BJ (cell line): Measurements from ENCODE around the gene SIGMAR1. TPM values are rescaled to one million over a fixed set of nuclear protein-coding genes. Genes with fewer than 3 reads are reported as not detected.

Experiments used
- CTCF ChIA-PET: fragments of 350-600 bp; formaldehyde crosslinking; extraction: SDS; loops from one replicate; lab custom pipeline; 2021; ENCODE audit warnings: antibody characterized with exemption, inconsistent platforms; lab: Yijun Ruan, JAX
- POLR2A ChIA-PET: fragments of 300-600 bp; sonication (Branson Sonifier 250); formaldehyde crosslinking; extraction: SDS; loops from one replicate; lab custom pipeline; 2021; ENCODE audit warnings: antibody characterized with exemption; lab: Charles Lee
- DNase-seq: peaks from one replicate; pipeline ENCODE4 v3.0.0-alpha.2; 2011; ENCODE audit warnings: low read depth
- H3K27me3 ChIP-seq: 2 replicates; pipeline ENCODE4 v1.6.0; 2011; ENCODE audit warnings: low read length; ENCODE audit not compliant: control insufficient read depth, insufficient read depth
- H3K36me3 ChIP-seq: 2 replicates; pipeline ENCODE4 v1.5.1; 2011; ENCODE audit warnings: low read length; ENCODE audit not compliant: control insufficient read depth, insufficient read depth
- H3K4me3 ChIP-seq: 2 replicates; pipeline ENCODE4 v1.5.1; 2011; ENCODE audit warnings: low read depth, mild to moderate bottlenecking, control low read depth, low read length
- CTCF ChIP-seq: IDR thresholded peaks from 2 replicates; pipeline ENCODE4 v1.5.1; 2011; ENCODE audit warnings: low read depth, mild to moderate bottlenecking, control low read depth, inconsistent platforms, low read length, moderate library complexity; ENCODE audit not compliant: insufficient read depth
- polyA plus RNA-seq: library from polyadenylated mRNA; depleted of rRNA; stranded (reverse); fragments of >200 nt; gene quantifications from 2 replicates; pipeline ENCODE4 v1.2.3, GENCODE V29; 2011

Gene SIGMAR1
- polyA plus RNA-seq, 1 experiment, result 95.5 TPM

DNA sequence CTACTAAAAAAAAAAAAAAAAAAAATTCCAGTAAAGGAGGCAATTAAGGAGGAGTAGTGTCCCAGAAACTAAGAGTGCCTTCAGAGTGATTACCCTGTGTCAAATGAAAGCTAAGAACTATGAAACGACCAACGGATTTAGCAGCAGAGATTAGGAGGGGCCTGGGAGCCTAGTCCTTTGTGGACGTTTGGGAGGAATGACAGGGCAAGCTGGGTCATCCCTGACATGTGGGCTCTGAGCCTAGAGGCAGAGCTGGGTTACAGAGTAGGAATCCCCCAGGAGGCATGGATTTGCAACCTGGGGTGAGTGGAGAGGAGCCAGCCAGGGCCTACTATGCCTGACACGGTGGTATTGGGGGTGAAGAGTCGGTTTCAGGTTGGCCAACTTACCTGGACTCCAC lies 4.4 kb downstream of the SIGMAR1 start:
- Histone ChIP-seq H3K27me3 (peaks cover 19% of the 10 kb centered on the region), H3K36me3 (no peaks in the 10 kb centered on the region), H3K4me3 (no peak overlapping the region)
- TF ChIP-seq CTCF, result no peak
- POLR2A ChIA-PET, result no interaction called here
- CTCF ChIA-PET, result interaction anchor here (0.9 to 9.7 kb wide), 17 partner anchors 9 to 202 kb away, joined by 3 to 112 read pairs (median 12); partner anchors contain the start of genes DCTN3, GALT and RPP25L
- no peak for DNase-seq

- no peak for TF ChIP-seq CTCF
- no peak overlapping the region for H3K4me3 ChIP-seq
- DNase-seq, result no peak
- peaks cover 40% of the 10 kb centered on the region for H3K27me3 ChIP-seq
- ChIA-PET POLR2A (no interaction called here), CTCF (interaction anchor here (0.8 to 9.7 kb wide), 6 partner anchors 8 to 164 kb away, joined by 3 to 112 read pairs (median 4); partner anchors contain the start of genes DCTN3 and RPP25L)
- H3K36me3 ChIP-seq, result no peaks in the 10 kb centered on the region
These were observed 7.0 kb downstream of the SIGMAR1 start for GRCh38 chr9:34630402-34631154.

DNA sequence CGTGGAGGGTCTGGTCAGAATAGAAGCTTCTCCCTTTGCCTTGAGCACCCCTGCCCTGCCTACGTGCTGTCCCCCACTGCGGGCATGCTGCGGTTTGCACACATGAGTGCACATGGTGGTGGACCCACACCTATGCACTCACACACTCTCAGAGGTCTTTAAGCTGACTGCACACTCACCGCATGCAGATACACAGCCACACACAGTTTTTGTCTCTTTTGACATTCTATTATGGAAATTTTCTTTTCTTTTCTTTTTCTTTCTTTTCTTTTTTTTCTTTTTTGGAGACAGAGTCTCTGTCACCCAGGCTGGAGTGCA lies 8.1 kb downstream of the SIGMAR1 start:
- Histone ChIP-seq H3K27me3 (peaks cover 50% of the 10 kb centered on the region), H3K4me3 (no peak overlapping the region), H3K36me3 (no peaks in the 10 kb centered on the region)
- DNase-seq, result no peak
- POLR2A ChIA-PET, result no interaction called here
- CTCF ChIA-PET, result interaction anchor here (1.2 to 9.7 kb wide), 4 partner anchors 16 to 82 kb away, joined by 3 to 112 read pairs (median 4); partner anchors contain the start of gene RPP25L
- no peak for TF ChIP-seq CTCF

- Histone ChIP-seq H3K27me3 (peaks cover 53% of the 10 kb centered on the region), H3K4me3 (peak within 1 kb of the TSS; percentile 35), H3K36me3 (no peaks in the 10 kb centered on the region)
- ChIA-PET POLR2A (no interaction called here), CTCF (interaction anchor here (1.2 to 9.7 kb wide), 4 partner anchors 15 to 81 kb away, joined by 3 to 112 read pairs (median 4); partner anchors contain the start of gene RPP25L)
- no peak for DNase-seq
- no peak for TF ChIP-seq CTCF
These were observed 8.7 kb downstream of the SIGMAR1 start, which contains the start of gene ARID3C for GRCh38 chr9:34628656-34629490. Gene ARID3C, minus strand, starts transcription at chr9:34629066. Its CDS starts 1,052 bp downstream, at chr9:34628014.
